ENCODE data around the gene SCRT2.

The SCRT2 gene

GRCh38 chr20:672963-673602, 2.5 kb downstream of the SCRT2 start:
- DNase-seq (ENCODE audit: low read depth), result no peak

GRCh38 chr20:671252-672030, 4.2 kb downstream of the SCRT2 start:
- DNase-seq (ENCODE audit: low read depth), result no peak

GRCh38 chr20:669573-669972, 6.0 kb downstream of the SCRT2 start:
- DNase-seq (ENCODE audit: low read depth), result no peak

- DNase-seq (ENCODE audit: low read depth), result no peak
Measured at GRCh38 chr20:668638-669037, 7.0 kb downstream of the SCRT2 start.

GRCh38 chr20:668050-668449, 7.6 kb downstream of the SCRT2 start:
- no peak for DNase-seq (ENCODE audit: low read depth)

GRCh38 chr20:667351-668034, 8.1 kb downstream of the SCRT2 start:
- peak; percentile 54 for DNase-seq (ENCODE audit: low read depth)

GRCh38 chr20:666877-667276, 8.7 kb downstream of the SCRT2 start:
- DNase-seq (ENCODE audit: low read depth), result no peak

- no peak for DNase-seq (ENCODE audit: low read depth)
Measured at GRCh38 chr20:665276-665675, 10.3 kb downstream of the SCRT2 start.

GRCh38 chr20:664576-664975, 11.0 kb downstream of the SCRT2 start:
- DNase-seq (ENCODE audit: low read depth), result no peak

- no peak for DNase-seq (ENCODE audit: low read depth)
Measured at GRCh38 chr20:664151-664550, 11.5 kb downstream of the SCRT2 start.

- DNase-seq (ENCODE audit: low read depth), result no peak
Measured at GRCh38 chr20:663315-664090, 12.1 kb downstream of the SCRT2 start.

- DNase-seq (ENCODE audit: low read depth), result no peak
Measured at GRCh38 chr20:662277-663192, 13.1 kb downstream of the SCRT2 start.

- DNase-seq (ENCODE audit: low read depth), result no peak
Measured at GRCh38 chr20:661474-662270, 13.9 kb downstream of the SCRT2 start.

- no peak for DNase-seq (ENCODE audit: low read depth)
Measured at GRCh38 chr20:658731-659291, 16.8 kb downstream of the SCRT2 start.

- DNase-seq (ENCODE audit: low read depth), result no peak
Measured at GRCh38 chr20:658202-658601, 17.4 kb downstream of the SCRT2 start.

GRCh38 chr20:655726-656624, 19.6 kb downstream of the SCRT2 start:
- no peak for DNase-seq (ENCODE audit: low read depth)

GRCh38 chr20:654417-654750, 21.2 kb downstream of the SCRT2 start:
- no peak for DNase-seq (ENCODE audit: low read depth)

- DNase-seq (ENCODE audit: low read depth), result no peak
Measured at GRCh38 chr20:653590-654416, 21.8 kb downstream of the SCRT2 start.
